Effector memory CD8-positive, alpha-beta T cell (primary cell): ENCODE measurements around the gene RALY.
A peak's percentile ranks its signal among the peaks of the same experiment; 100 is the strongest.

Experiments used
- ATAC-seq: fragments of 150-1000 bp; cut with Tn5 transposase; replicated peaks from 2 replicates; pipeline ENCODE4 v1.10.0; 2021; ENCODE audit warnings: mild to moderate bottlenecking, moderate library complexity
- DNase-seq, 3 experiments: peaks; one replicate each; pipeline ENCODE4 v3.0.0; 2021
- H3K27ac Mint-ChIP-seq, 2 donors: one replicate each; pipeline ENCODE4 v1.8.0; 2022; ENCODE audit warnings: mild to moderate bottlenecking in 2 of 2, mixed read lengths in 2 of 2, moderate library complexity in 2 of 2
- H3K27me3 Mint-ChIP-seq, 2 donors: one replicate each; pipeline ENCODE4 v1.8.0; 2022; ENCODE audit warnings: mixed read lengths in 2 of 2
- H3K36me3 Mint-ChIP-seq: one replicate; pipeline ENCODE4 v1.8.0; 2022; ENCODE audit warnings: mild to moderate bottlenecking, moderate library complexity, mixed read lengths; ENCODE audit not compliant: insufficient read depth
- H3K4me1 Mint-ChIP-seq, 2 donors: one replicate each; pipeline ENCODE4 v1.8.0; 2022; ENCODE audit warnings: low read depth in 2 of 2, mixed read lengths in 2 of 2
- H3K4me3 Mint-ChIP-seq, 2 donors: one replicate each; pipeline ENCODE4 v1.8.0; 2022; ENCODE audit warnings: mild to moderate bottlenecking in 2 of 2, mixed read lengths in 2 of 2, moderate library complexity in 2 of 2
- H3K9me3 Mint-ChIP-seq, 2 donors: one replicate each; pipeline ENCODE4 v1.8.0; 2022; ENCODE audit warnings: mixed read lengths in 2 of 2

The RALY gene

DNA sequence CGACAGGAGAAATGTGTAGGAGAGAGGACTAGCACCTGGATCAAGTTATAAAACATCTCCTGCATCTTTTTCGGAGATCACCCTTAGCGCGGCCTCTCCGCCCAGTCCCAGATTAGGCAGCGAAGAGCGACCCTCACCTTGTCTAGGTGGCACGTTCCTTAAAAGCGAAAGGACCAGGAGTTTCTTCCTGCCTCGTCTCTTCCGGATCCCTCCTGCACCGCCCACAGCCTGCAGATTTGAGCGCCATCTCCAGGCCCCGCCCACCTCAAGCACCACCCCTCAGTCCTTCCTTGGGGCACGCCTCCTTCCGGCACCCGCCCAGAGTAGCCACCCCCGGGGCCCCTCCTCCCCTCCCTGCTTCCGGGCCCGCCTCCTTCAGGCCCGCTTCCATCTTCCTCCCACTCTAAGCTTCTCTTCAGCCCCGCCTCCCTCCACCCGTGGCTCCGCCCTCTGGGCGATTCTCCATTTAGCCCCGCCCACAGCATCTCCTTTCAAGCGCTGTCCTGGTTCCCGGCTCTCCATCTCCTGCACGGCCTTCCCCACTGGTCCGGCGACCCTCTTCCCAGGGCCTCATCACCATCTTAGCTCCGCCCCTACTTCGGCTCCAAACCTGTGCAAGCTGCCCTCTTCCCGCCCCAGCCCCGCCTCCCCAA lies 662 bp upstream of the RALY start:
- peaks cover 45 to 49% of the 10 kb centered on the region in 2 donors for H3K4me1 Mint-ChIP-seq
- H3K27ac Mint-ChIP-seq = peak overlapping the region; percentile 96 to 98
- ATAC-seq = peak; percentile 77
- H3K4me3 Mint-ChIP-seq = peak overlapping the region; percentile 92 to 95
- DNase-seq = peak; percentile 99
- no peaks in the 10 kb centered on the region for H3K27me3 Mint-ChIP-seq
- H3K9me3 Mint-ChIP-seq = no peaks in the 10 kb centered on the region
- peaks cover 28% of the 10 kb centered on the region for H3K36me3 Mint-ChIP-seq

- Mint-ChIP-seq H3K4me1 (peaks cover 56 to 62% of the 10 kb centered on the region in 2 donors), H3K9me3 (no peaks in the 10 kb centered on the region), H3K36me3 (peaks cover 30% of the 10 kb centered on the region), H3K27me3 (no peaks in the 10 kb centered on the region), H3K4me3 (peak overlapping the region; percentile 92 to 95), H3K27ac (peak overlapping the region; percentile 96 to 98)
- DNase-seq (peak; percentile 67 to 68 (median 68)), ATAC-seq (peak; percentile 27)
These were observed 657 bp downstream of the RALY start for GRCh38 chr20:33994222-33994913.

DNA sequence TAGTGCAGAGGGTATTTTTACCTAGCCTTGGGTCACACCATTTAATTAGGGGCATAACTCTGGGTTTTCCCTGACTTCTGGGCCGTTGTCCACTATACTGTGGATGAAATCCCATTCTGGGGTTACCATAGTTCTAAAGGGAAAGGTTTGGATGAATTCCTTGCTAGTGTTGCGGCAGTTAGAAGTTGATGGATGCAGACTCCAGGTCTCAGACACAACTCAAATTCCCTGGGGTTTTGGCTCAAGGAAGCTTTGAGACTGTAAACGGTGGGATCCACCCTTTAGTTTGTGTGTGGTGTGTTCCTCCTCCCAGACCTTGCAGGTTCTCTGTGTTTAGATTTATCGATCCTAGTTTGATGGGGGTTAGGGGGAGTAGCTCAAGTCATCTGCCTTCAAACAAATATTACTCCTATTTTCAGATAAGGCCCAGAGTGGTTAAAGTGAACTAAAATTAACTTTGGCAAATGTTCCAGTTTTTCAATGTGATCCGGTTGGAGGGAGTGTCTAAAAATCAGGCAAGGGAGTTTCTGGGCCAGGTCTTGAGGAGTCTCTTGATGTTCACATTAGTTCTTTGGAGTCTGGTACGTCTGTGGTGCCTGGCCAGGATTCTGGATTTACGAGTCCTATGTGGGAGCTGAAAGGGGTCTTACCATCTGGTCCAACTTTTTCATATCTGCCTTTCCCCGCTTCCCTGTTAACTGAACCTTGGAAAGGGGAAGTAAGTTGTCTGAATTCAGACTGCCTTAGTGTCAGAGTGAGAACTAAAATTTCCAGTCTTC lies 1.5 kb downstream of the RALY start:
- Mint-ChIP-seq H3K27ac (peak overlapping the region; percentile 96 to 98), H3K36me3 (peaks cover 34% of the 10 kb centered on the region), H3K4me3 (peak overlapping the region; percentile 92 to 95), H3K4me1 (peaks cover 63 to 65% of the 10 kb centered on the region in 2 donors), H3K9me3 (no peaks in the 10 kb centered on the region), H3K27me3 (no peaks in the 10 kb centered on the region)
- no peak for DNase-seq
- no peak for ATAC-seq

DNA sequence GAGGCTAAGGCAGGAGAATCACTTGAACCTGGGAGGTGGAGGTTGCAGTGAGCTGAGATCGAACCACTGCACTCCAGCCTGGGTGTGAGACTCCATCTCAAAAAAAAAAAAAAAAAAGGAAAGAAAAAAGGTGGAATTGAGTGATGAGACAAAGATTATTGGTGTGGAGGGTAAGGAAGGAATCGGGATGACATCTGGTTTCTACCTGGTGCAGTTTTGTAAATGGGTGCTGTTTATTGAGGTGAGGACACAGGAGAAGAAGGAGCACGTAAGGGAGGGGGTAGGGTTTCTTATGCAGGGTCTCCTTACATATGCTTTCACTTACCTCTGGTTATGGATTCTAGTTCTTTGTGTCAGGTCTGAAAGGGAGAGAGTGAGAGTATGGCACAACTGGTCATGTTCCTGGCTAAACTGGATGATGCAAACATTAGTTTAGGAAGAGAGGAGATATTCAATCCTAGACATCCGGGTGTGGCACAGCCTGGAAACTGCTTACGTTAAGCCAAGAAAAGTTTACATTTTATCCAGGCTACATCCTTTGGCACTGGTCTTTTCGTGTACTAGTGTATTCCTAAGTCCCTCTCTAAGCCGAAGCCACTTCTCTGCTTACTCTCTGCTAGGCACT lies 5.4 kb downstream of the RALY start:
- ATAC-seq = no peak
- Mint-ChIP-seq H3K27ac (peak overlapping the region; percentile 0 to 51), H3K9me3 (no peaks in the 10 kb centered on the region), H3K27me3 (no peaks in the 10 kb centered on the region), H3K4me3 (peak overlapping the region; percentile 33 to 39), H3K4me1 (peaks cover 76 to 89% of the 10 kb centered on the region in 2 donors), H3K36me3 (peaks cover 26% of the 10 kb centered on the region)
- no peak for DNase-seq

DNA sequence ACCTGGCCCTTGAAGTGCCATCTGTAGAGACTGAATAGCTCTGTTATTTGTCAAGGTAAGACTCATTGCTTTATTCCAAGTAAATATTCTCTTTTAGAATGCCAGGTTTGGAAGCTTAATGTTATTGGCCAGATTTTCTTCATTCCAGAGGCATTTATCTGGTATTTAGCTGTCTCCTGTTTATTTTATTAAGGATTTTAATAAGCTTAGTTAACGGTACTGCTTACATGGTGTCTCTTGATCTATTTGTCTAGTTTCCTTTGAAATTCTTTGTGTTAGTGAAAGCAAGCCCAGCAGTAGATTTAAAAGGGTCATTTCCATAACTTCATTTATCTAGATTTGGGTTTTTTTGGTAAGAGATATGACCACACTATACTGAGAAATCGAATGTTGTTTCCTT lies 7.7 kb downstream of the RALY start:
- peaks cover 16% of the 10 kb centered on the region for H3K36me3 Mint-ChIP-seq
- H3K4me1 Mint-ChIP-seq = peaks cover 80 to 95% of the 10 kb centered on the region in 2 donors
- DNase-seq = no peak
- peak overlapping the region in 1 of 2 donors; percentile 54 for H3K4me3 Mint-ChIP-seq
- no peak for ATAC-seq
- H3K27ac Mint-ChIP-seq = peak overlapping the region in 1 of 2 donors; percentile 75
- H3K27me3 Mint-ChIP-seq = no peaks in the 10 kb centered on the region
- no peaks in the 10 kb centered on the region for H3K9me3 Mint-ChIP-seq

DNA sequence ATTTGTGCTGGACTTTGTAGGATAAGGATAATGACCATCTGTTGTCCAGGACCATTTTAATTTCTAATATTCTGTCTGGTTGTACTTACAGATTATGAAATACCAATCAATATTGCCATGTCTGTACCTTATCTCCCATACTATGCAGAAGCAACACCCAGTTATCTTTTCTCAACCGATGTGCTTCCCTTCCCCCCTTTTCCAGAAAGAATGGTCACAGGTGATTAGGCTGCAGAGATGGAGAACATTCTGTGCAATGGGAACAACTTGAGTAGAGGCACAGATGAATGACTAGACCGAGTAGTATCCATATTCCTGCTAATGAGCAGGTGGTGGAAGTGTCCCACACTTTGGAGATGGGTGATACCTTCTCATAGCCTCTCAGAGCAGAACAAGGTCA lies 10.5 kb downstream of the RALY start:
- Mint-ChIP-seq H3K4me3 (peak overlapping the region in 1 of 2 donors; percentile 48), H3K9me3 (no peaks in the 10 kb centered on the region), H3K27ac (peak overlapping the region in 1 of 2 donors; percentile 80), H3K27me3 (no peaks in the 10 kb centered on the region), H3K36me3 (peaks cover 22% of the 10 kb centered on the region), H3K4me1 (peaks cover 74 to 91% of the 10 kb centered on the region in 2 donors)
- no peak for DNase-seq
- ATAC-seq = no peak

GRCh38 chr20:34004790-34005457 lies 11.2 kb downstream of the RALY start:
- peak overlapping the region in 1 of 2 donors; percentile 80 for H3K27ac Mint-ChIP-seq
- no peaks in the 10 kb centered on the region for H3K27me3 Mint-ChIP-seq
- peak overlapping the region in 1 of 2 donors; percentile 48 for H3K4me3 Mint-ChIP-seq
- DNase-seq (no peak), ATAC-seq (no peak)
- H3K4me1 Mint-ChIP-seq = peaks cover 74 to 91% of the 10 kb centered on the region in 2 donors
- no peaks in the 10 kb centered on the region for H3K9me3 Mint-ChIP-seq
- peaks cover 19% of the 10 kb centered on the region for H3K36me3 Mint-ChIP-seq

- Mint-ChIP-seq H3K27me3 (no peaks in the 10 kb centered on the region), H3K36me3 (peaks cover 20% of the 10 kb centered on the region), H3K27ac (no peak overlapping the region), H3K9me3 (no peaks in the 10 kb centered on the region), H3K4me1 (peaks cover 72 to 93% of the 10 kb centered on the region in 2 donors), H3K4me3 (peak overlapping the region in 1 of 2 donors; percentile 3)
- DNase-seq = no peak
- no peak for ATAC-seq
These were observed 12.9 kb downstream of the RALY start for GRCh38 chr20:34006619-34007018.

GRCh38 chr20:34008477-34008876 lies 14.8 kb downstream of the RALY start:
- ATAC-seq (no peak), DNase-seq (no peak)
- Mint-ChIP-seq H3K36me3 (peaks cover 21% of the 10 kb centered on the region), H3K4me1 (peaks cover 66 to 85% of the 10 kb centered on the region in 2 donors), H3K4me3 (peak overlapping the region; percentile 64 to 78), H3K9me3 (no peaks in the 10 kb centered on the region), H3K27ac (peak overlapping the region; percentile 42 to 87), H3K27me3 (no peaks in the 10 kb centered on the region)

DNA sequence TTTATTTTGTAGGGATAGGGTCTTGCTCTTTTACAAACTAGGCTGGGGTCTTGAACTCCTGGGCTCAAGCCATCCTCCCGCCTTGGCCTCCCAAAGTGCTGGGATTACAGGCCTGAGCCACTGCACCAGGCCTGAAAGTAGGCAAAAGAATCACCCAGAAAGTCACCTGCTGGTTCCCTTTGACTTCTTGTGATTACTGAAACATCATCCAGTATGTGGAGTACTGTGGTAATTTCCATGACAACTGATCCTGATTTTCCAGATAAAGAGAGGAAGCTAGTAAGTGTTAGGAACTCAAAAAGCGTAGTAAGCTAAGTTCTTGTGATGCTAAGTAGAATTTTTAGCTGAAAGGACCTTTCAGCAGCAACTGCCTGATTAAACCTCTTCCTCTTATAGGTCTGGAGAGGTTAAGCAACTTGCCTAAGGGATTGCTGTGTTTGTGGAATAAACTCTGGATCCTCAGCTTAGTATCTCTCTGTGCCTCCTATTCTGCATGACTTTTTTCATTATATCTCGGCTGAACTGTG lies 16.8 kb downstream of the RALY start:
- peak overlapping the region; percentile 7 to 87 for H3K27ac Mint-ChIP-seq
- H3K4me1 Mint-ChIP-seq = peaks cover 69 to 83% of the 10 kb centered on the region in 2 donors
- no peak for DNase-seq

DNA sequence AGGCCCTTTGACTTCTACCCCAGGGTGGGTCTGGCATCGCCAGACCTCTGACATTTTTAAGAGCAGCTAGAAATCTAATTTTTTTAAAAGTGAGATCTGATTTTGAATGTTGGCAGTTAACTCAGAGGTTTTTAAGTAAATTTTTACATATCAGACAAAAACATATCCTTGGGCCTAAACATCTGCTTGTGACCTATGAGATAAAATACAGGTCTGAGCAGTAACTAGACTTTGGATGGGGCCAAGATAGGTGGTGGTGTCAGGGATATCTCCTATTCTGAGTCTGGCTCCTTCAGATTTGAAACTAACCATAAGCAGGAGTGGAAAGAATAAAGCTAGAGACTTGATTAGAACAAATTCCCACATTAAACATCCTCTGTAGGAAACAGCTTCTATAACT lies 17.6 kb downstream of the RALY start:
- Mint-ChIP-seq H3K4me1 (peaks cover 70 to 83% of the 10 kb centered on the region in 2 donors), H3K27ac (peak overlapping the region in 1 of 2 donors; percentile 87), H3K27me3 (no peaks in the 10 kb centered on the region), H3K4me3 (peak overlapping the region in 1 of 2 donors; percentile 34), H3K36me3 (peaks cover 20% of the 10 kb centered on the region), H3K9me3 (no peaks in the 10 kb centered on the region)
- no peak for ATAC-seq
- DNase-seq = no peak

More for the DNA sequence above, 16.8 kb downstream of the RALY start:
- Mint-ChIP-seq H3K4me3 (peak overlapping the region; percentile 29 to 78), H3K9me3 (no peaks in the 10 kb centered on the region), H3K27me3 (no peaks in the 10 kb centered on the region), H3K36me3 (peaks cover 15% of the 10 kb centered on the region)
- ATAC-seq = no peak

- Mint-ChIP-seq H3K4me3 (peak overlapping the region; percentile 29 to 34), H3K9me3 (no peaks in the 10 kb centered on the region), H3K27ac (peak overlapping the region; percentile 33 to 59), H3K36me3 (peaks cover 17% of the 10 kb centered on the region), H3K4me1 (peaks cover 74 to 85% of the 10 kb centered on the region in 2 donors), H3K27me3 (no peaks in the 10 kb centered on the region)
- DNase-seq (no peak), ATAC-seq (no peak)
These were observed 18.6 kb downstream of the RALY start for GRCh38 chr20:34012330-34012729.
